Measurements from ENCODE around the gene JMJD1C. TPM values are rescaled to one million over a fixed set of nuclear protein-coding genes. Genes with fewer than 3 reads are reported as not detected.

JMJD1C gene
- total RNA-seq, 1 donor from 2014 or later: 68.7 TPM

- no peak overlapping the region for H3K4me3 Mint-ChIP-seq
- no peak overlapping the region for H3K27ac Mint-ChIP-seq (ENCODE audit: unreplicated experiment)
- no peak for DNase-seq (ENCODE audit: low read depth, low spot score)
- H3K27me3 Mint-ChIP-seq (ENCODE audit: low read depth): no peaks in the 10 kb centered on the region
- H3K4me1 Mint-ChIP-seq: peaks cover 23% of the 10 kb centered on the region
- TF ChIP-seq CTCF (conservative IDR thresholded peaks at IDR 0.05): no peak
- H3K36me3 Mint-ChIP-seq (ENCODE audit: low read depth): peaks cover 2% of the 10 kb centered on the region
- H3K9me3 Mint-ChIP-seq: peaks cover 2% of the 10 kb centered on the region
These were observed 24.4 kb downstream of the JMJD1C start for GRCh38 chr10:63441404-63441803.

- no peaks in the 10 kb centered on the region for H3K36me3 Mint-ChIP-seq (ENCODE audit: low read depth)
- H3K4me3 Mint-ChIP-seq: no peak overlapping the region
- no peak for TF ChIP-seq CTCF (conservative IDR thresholded peaks at IDR 0.05)
- H3K27me3 Mint-ChIP-seq (ENCODE audit: low read depth): no peaks in the 10 kb centered on the region
- no peak for DNase-seq (ENCODE audit: low read depth, low spot score)
- no peaks in the 10 kb centered on the region for H3K9me3 Mint-ChIP-seq
- H3K4me1 Mint-ChIP-seq: peaks cover 30% of the 10 kb centered on the region
- no peak overlapping the region for H3K27ac Mint-ChIP-seq (ENCODE audit: unreplicated experiment)
These were observed 26.2 kb downstream of the JMJD1C start for GRCh38 chr10:63439607-63440006.

GRCh38 chr10:63438506-63439498 lies 27.0 kb downstream of the JMJD1C start:
- H3K36me3 Mint-ChIP-seq (ENCODE audit: low read depth): no peaks in the 10 kb centered on the region
- H3K9me3 Mint-ChIP-seq: no peaks in the 10 kb centered on the region
- H3K4me3 Mint-ChIP-seq: no peak overlapping the region
- no peak for TF ChIP-seq CTCF (conservative IDR thresholded peaks at IDR 0.05)
- peaks cover 35% of the 10 kb centered on the region for H3K4me1 Mint-ChIP-seq
- no peak overlapping the region for H3K27ac Mint-ChIP-seq (ENCODE audit: unreplicated experiment)
- H3K27me3 Mint-ChIP-seq (ENCODE audit: low read depth): no peaks in the 10 kb centered on the region
- no peak for DNase-seq (ENCODE audit: low read depth, low spot score)

- TF ChIP-seq CTCF (conservative IDR thresholded peaks at IDR 0.05): no peak
- peaks cover 33% of the 10 kb centered on the region for H3K4me1 Mint-ChIP-seq
These were observed 28.4 kb downstream of the JMJD1C start for GRCh38 chr10:63437116-63437949.

GRCh38 chr10:63436225-63436624 lies 29.6 kb downstream of the JMJD1C start:
- H3K4me1 Mint-ChIP-seq: peaks cover 32% of the 10 kb centered on the region
- H3K27ac Mint-ChIP-seq (ENCODE audit: unreplicated experiment): no peak overlapping the region
- no peak overlapping the region for H3K4me3 Mint-ChIP-seq
- TF ChIP-seq CTCF (conservative IDR thresholded peaks at IDR 0.05): no peak
- peaks cover 10% of the 10 kb centered on the region for H3K36me3 Mint-ChIP-seq (ENCODE audit: low read depth)
- DNase-seq (ENCODE audit: low read depth, low spot score): no peak
- peaks cover 6% of the 10 kb centered on the region for H3K9me3 Mint-ChIP-seq
- H3K27me3 Mint-ChIP-seq (ENCODE audit: low read depth): no peaks in the 10 kb centered on the region

More at GRCh38 chr10:63437116-63437949, 28.4 kb downstream of the JMJD1C start:
- H3K27me3 Mint-ChIP-seq (ENCODE audit: low read depth): no peaks in the 10 kb centered on the region
- no peak overlapping the region for H3K27ac Mint-ChIP-seq (ENCODE audit: unreplicated experiment)
- no peak overlapping the region for H3K4me3 Mint-ChIP-seq
- H3K36me3 Mint-ChIP-seq (ENCODE audit: low read depth): peaks cover 2% of the 10 kb centered on the region
- no peak for DNase-seq (ENCODE audit: low read depth, low spot score)
- peaks cover 2% of the 10 kb centered on the region for H3K9me3 Mint-ChIP-seq

Data from neural crest cell (in vitro differentiated cells).